Measurements from ENCODE around the gene FXYD4.
"Not testable (repeated sequence)": the region's sequence is repeated elsewhere in the genome, so short reads cannot be mapped to it uniquely, and the experiment has no call there.

DNA sequence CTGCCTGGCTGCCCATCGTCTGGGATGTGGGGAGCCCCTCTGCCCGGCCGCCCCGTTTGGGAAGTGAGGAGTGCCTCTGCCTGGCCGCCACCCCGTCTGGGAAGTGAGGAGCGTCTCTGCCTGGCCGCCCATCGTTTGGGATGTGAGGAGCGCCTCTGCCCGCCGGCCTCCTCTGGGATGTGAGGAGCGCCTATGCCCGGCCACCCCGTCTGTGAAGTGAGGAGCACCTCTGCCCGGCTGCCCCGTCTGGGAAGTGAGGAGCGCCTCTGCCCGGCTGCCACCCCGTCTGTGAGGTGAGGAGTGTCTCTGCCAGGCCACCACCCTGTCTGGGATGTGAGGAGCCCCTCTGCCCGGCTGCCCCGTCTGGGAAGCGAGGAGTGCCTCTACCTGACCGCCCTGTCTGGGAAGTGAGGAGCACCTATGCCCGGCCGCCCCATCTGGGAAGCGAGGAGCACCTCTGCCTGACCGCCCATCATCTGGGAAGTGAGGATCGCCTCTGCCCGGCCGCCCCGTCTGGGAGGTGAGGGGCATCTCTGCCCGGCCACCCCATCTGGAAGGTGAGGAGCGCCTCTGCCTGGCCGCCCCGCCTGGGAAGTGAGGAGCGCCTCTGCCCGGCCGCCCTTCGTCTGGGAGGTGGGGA, 42.1 kb upstream of the FXYD4 start:
- TF ChIP-seq CTCF, POLR2A (IDR thresholded peaks at IDR 0.05): not testable (repeated sequence)
